ENCODE measurements around the gene CDKN2B-AS1.

DNA sequence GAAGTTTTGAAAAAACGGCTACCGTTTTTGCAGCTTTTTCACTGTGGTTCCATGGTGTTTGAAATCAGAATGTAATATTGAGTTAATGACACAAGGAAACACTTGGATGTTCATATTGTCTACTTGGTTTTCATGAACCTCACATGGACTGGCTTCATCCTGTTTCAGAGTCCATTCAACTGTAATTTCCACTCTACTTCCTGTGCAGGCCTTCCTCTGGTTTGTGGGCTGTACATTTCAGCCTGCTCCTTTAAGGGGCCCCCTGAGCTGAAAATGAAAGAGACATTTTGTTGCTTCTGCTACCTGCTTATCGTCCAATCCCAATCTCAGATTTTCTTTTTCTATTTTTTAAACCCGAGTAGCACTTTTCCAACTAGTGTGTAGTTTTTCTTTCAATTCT is 56.3 kb downstream of the CDKN2B-AS1 start:
- no peak for TF ChIP-seq CTCF (IDR thresholded peaks at IDR 0.05; ENCODE audit: low read depth, low read length)
- TF ChIP-seq EZH2phosphoT487 (IDR thresholded peaks at IDR 0.05; ENCODE audit: low read depth) = no peak
